Lower leg skin (tissue), 3 donors: Measurements from ENCODE around the gene A2M.

ENCODE experiments used
- CTCF ChIP-seq, 3 donors: fragments of 450-650 bp; IDR thresholded peaks; one replicate each; pipeline ENCODE4 v1.5.1; 2016; ENCODE audit warnings: antibody characterized with exemption in 3 of 3, mild to moderate bottlenecking in 3 of 3, moderate library complexity in 2 of 3
- POLR2A ChIP-seq, 2 donors: fragments of 450-650 bp; IDR thresholded peaks; one replicate each; pipeline ENCODE4 v1.6.1; 2016 to 2017; ENCODE audit warnings: antibody characterized with exemption in 2 of 2, mild to moderate bottlenecking in 1 of 2, moderate library complexity in 1 of 2

- TF ChIP-seq CTCF (IDR thresholded peaks at IDR 0.05) (no peak), POLR2A (IDR thresholded peaks at IDR 0.05) (no peak)
Measured at GRCh38 chr12:9071518-9071917, 44.2 kb downstream of the A2M start.
